ENCODE results near the gene AKAP11. TPM values are rescaled to one million over a fixed set of nuclear protein-coding genes. Genes with fewer than 3 reads are reported as not detected.

Gene AKAP11
- total and polyA plus RNA-seq, 2 experiments from 2014 or later = 4.3 to 21.6 TPM

GRCh38 chr13:42266473-42266872, 5.5 kb upstream of the AKAP11 start:
- H3K4me3 ChIP-seq = no peak overlapping the region
- H4K20me1 ChIP-seq (replicated peaks; ENCODE audit: insufficient read depth) = no peaks in the 10 kb centered on the region
- H3K4me3 Mint-ChIP-seq = no peak overlapping the region
- H3K36me3 ChIP-seq (ENCODE audit: insufficient read depth) = no peaks in the 10 kb centered on the region
- TF ChIP-seq POLR2AphosphoS5 (IDR thresholded peaks at IDR 0.05; ENCODE audit: low read depth) = no peak
- TF ChIP-seq JUNB (IDR thresholded peaks at IDR 0.05; ENCODE audit: unreplicated experiment) = no peak
- no peak for TF ChIP-seq ZNF114 (CRISPR knock-in tag; IDR thresholded peaks at IDR 0.05)
- no peak for TF ChIP-seq STAT1 (IDR thresholded peaks at IDR 0.05; ENCODE audit: unreplicated experiment)
- TF ChIP-seq ZNF331 (CRISPR knock-in tag; IDR thresholded peaks at IDR 0.05; ENCODE audit: low read depth) = no peak
- TF ChIP-seq CREB1 (CRISPR knock-in tag; IDR thresholded peaks at IDR 0.05; ENCODE audit: low read depth) = no peak
- TF ChIP-seq, protein P1, sequence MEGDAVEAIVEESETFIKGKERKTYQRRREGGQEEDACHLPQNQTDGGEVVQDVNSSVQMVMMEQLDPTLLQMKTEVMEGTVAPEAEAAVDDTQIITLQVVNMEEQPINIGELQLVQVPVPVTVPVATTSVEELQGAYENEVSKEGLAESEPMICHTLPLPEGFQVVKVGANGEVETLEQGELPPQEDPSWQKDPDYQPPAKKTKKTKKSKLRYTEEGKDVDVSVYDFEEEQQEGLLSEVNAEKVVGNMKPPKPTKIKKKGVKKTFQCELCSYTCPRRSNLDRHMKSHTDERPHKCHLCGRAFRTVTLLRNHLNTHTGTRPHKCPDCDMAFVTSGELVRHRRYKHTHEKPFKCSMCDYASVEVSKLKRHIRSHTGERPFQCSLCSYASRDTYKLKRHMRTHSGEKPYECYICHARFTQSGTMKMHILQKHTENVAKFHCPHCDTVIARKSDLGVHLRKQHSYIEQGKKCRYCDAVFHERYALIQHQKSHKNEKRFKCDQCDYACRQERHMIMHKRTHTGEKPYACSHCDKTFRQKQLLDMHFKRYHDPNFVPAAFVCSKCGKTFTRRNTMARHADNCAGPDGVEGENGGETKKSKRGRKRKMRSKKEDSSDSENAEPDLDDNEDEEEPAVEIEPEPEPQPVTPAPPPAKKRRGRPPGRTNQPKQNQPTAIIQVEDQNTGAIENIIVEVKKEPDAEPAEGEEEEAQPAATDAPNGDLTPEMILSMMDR (conservative IDR thresholded peaks at IDR 0.05; ENCODE audit: low read depth in 2 of 2) = no peak
- TF ChIP-seq, protein P2, sequence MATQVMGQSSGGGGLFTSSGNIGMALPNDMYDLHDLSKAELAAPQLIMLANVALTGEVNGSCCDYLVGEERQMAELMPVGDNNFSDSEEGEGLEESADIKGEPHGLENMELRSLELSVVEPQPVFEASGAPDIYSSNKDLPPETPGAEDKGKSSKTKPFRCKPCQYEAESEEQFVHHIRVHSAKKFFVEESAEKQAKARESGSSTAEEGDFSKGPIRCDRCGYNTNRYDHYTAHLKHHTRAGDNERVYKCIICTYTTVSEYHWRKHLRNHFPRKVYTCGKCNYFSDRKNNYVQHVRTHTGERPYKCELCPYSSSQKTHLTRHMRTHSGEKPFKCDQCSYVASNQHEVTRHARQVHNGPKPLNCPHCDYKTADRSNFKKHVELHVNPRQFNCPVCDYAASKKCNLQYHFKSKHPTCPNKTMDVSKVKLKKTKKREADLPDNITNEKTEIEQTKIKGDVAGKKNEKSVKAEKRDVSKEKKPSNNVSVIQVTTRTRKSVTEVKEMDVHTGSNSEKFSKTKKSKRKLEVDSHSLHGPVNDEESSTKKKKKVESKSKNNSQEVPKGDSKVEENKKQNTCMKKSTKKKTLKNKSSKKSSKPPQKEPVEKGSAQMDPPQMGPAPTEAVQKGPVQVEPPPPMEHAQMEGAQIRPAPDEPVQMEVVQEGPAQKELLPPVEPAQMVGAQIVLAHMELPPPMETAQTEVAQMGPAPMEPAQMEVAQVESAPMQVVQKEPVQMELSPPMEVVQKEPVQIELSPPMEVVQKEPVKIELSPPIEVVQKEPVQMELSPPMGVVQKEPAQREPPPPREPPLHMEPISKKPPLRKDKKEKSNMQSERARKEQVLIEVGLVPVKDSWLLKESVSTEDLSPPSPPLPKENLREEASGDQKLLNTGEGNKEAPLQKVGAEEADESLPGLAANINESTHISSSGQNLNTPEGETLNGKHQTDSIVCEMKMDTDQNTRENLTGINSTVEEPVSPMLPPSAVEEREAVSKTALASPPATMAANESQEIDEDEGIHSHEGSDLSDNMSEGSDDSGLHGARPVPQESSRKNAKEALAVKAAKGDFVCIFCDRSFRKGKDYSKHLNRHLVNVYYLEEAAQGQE (IDR thresholded peaks at IDR 0.05; ENCODE audit: unreplicated experiment) = no peak
- TF ChIP-seq NANOG (IDR thresholded peaks at IDR 0.05; ENCODE audit: borderline replicate concordance) = no peak
- TF ChIP-seq, protein P3, sequence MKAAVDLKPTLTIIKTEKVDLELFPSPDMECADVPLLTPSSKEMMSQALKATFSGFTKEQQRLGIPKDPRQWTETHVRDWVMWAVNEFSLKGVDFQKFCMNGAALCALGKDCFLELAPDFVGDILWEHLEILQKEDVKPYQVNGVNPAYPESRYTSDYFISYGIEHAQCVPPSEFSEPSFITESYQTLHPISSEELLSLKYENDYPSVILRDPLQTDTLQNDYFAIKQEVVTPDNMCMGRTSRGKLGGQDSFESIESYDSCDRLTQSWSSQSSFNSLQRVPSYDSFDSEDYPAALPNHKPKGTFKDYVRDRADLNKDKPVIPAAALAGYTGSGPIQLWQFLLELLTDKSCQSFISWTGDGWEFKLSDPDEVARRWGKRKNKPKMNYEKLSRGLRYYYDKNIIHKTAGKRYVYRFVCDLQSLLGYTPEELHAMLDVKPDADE (IDR thresholded peaks at IDR 0.05) = no peak
- TF ChIP-seq ZNF462 (CRISPR knock-in tag; IDR thresholded peaks at IDR 0.05) = no peak
- TF ChIP-seq EZH2phosphoT487 (IDR thresholded peaks at IDR 0.05; ENCODE audit: unreplicated experiment) = no peak
- DNase-seq (ENCODE audit: low spot score) = peak; percentile 12
- H3K27me3 ChIP-seq (ENCODE audit: insufficient read depth) = no peaks in the 10 kb centered on the region
- no peaks in the 10 kb centered on the region for H3F3A ChIP-seq (replicated peaks; ENCODE audit: low read depth)
- H3K36me3 Mint-ChIP-seq (ENCODE audit: low read depth) = peaks cover 20% of the 10 kb centered on the region
- no peaks in the 10 kb centered on the region; the same call in 1 of the 2 replicates for H3K4me1 ChIP-seq (ENCODE audit: insufficient read depth)
- H3K9me3 Mint-ChIP-seq = peaks cover 30% of the 10 kb centered on the region
- H3K4me2 ChIP-seq = no peak overlapping the region
- H3K79me2 ChIP-seq (replicated peaks; ENCODE audit: insufficient read depth) = no peaks in the 10 kb centered on the region
- no peak overlapping the region for H3K27ac ChIP-seq (ENCODE audit: low read depth)
- H3K27ac Mint-ChIP-seq = no peak overlapping the region
- peaks cover 11% of the 10 kb centered on the region for H3K27me3 Mint-ChIP-seq (ENCODE audit: insufficient read depth, low read depth, poor library complexity)
- peaks cover 6% of the 10 kb centered on the region; the same call in 2 of the 3 replicates for H3K4me1 Mint-ChIP-seq
- no peaks in the 10 kb centered on the region for H3K9me2 ChIP-seq (ENCODE audit: insufficient read depth)
- no peak for ATAC-seq
- no peak overlapping the region for H2AFZ ChIP-seq
